Measurements from ENCODE around the gene NFATC3. TPM values are rescaled to one million over a fixed set of nuclear protein-coding genes. Genes with fewer than 3 reads are reported as not detected.

Gene NFATC3
- total RNA-seq, 1 experiment from 2014 or later = 37.2 TPM

GRCh38 chr16:68070806-68071517 is 14.2 kb upstream of the NFATC3 start:
- H4K20me1 ChIP-seq (ENCODE audit: insufficient read depth) = no peaks in the 10 kb centered on the region
- no peaks in the 10 kb centered on the region for H3F3A ChIP-seq (ENCODE audit: insufficient read depth, low read depth)
- H3K36me3 ChIP-seq (ENCODE audit: low read depth) = 0 out of 2 replicates have a peak, but pooled peaks cover 4% of the 10 kb centered on the region
- no peak overlapping the region for H3K27ac ChIP-seq
- no peaks in the 10 kb centered on the region for H3K27me3 ChIP-seq (ENCODE audit: insufficient read depth, low read depth)
- intact Hi-C loops (cut with micrococcal nuclease; ENCODE audit: unreplicated experiment) = no loop called here
- H2AFZ ChIP-seq = no peak overlapping the region
- ChIA-PET POLR2A (ENCODE audit: unreplicated experiment) (no interaction called here), CTCF (interaction anchor here (0.7 kb wide), 1 partner anchor 30 kb away, joined by 3 read pairs; no protein-coding TSS in a partner anchor)
- no peaks in the 10 kb centered on the region for H3K9me3 ChIP-seq (ENCODE audit: insufficient read depth, low read depth)
- no peak for TF ChIP-seq EZH2 (IDR thresholded peaks at IDR 0.05; ENCODE audit: low read depth)
- TF ChIP-seq, protein P1, sequence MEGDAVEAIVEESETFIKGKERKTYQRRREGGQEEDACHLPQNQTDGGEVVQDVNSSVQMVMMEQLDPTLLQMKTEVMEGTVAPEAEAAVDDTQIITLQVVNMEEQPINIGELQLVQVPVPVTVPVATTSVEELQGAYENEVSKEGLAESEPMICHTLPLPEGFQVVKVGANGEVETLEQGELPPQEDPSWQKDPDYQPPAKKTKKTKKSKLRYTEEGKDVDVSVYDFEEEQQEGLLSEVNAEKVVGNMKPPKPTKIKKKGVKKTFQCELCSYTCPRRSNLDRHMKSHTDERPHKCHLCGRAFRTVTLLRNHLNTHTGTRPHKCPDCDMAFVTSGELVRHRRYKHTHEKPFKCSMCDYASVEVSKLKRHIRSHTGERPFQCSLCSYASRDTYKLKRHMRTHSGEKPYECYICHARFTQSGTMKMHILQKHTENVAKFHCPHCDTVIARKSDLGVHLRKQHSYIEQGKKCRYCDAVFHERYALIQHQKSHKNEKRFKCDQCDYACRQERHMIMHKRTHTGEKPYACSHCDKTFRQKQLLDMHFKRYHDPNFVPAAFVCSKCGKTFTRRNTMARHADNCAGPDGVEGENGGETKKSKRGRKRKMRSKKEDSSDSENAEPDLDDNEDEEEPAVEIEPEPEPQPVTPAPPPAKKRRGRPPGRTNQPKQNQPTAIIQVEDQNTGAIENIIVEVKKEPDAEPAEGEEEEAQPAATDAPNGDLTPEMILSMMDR (conservative IDR thresholded peaks at IDR 0.05) = no peak
- H3K79me2 ChIP-seq (ENCODE audit: low read depth) = no peaks in the 10 kb centered on the region
- H3K4me1 ChIP-seq (replicated peaks; ENCODE audit: insufficient read depth) = no peaks in the 10 kb centered on the region
- H3K9me2 ChIP-seq (ENCODE audit: insufficient read depth) = no peaks in the 10 kb centered on the region
- no peak for DNase-seq
- BruUV-seq (replicated peaks) = no TSS peak
- H3K4me2 ChIP-seq = no peak overlapping the region
- no peak overlapping the region for H3K4me3 ChIP-seq

DNA sequence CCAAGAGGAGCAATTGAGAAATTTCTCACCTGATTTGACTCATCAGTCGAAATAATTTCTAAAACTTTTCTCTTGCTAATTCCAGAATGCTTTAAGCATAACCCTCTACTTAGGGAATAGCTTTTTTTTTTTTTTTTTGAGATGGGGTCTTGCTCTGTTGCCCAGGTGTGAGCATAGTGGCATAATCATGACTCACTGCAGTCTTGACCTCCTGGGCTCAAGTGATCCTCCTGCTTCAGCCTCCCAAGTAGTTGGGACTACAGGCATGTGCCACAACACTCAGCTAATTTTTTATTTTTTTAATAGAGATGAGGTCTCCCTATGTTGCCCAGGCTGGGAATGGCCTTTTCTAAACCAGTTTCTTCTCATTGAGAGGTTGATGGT is 13.7 kb upstream of the NFATC3 start:
- H3K4me2 ChIP-seq = no peak overlapping the region
- H3K9me2 ChIP-seq (ENCODE audit: insufficient read depth) = no peaks in the 10 kb centered on the region
- intact Hi-C loops (cut with micrococcal nuclease; ENCODE audit: unreplicated experiment) = no loop called here
- H3K79me2 ChIP-seq (ENCODE audit: low read depth) = no peaks in the 10 kb centered on the region
- TF ChIP-seq, protein P1 (conservative IDR thresholded peaks at IDR 0.05) = no peak
- no peak for TF ChIP-seq EZH2 (IDR thresholded peaks at IDR 0.05; ENCODE audit: low read depth)
- no peak for DNase-seq
- no peak overlapping the region for H3K27ac ChIP-seq
- H2AFZ ChIP-seq = no peak overlapping the region
- H3K4me1 ChIP-seq (replicated peaks; ENCODE audit: insufficient read depth) = no peaks in the 10 kb centered on the region
- H3F3A ChIP-seq (ENCODE audit: insufficient read depth, low read depth) = no peaks in the 10 kb centered on the region
- no peak overlapping the region for H3K4me3 ChIP-seq
- POLR2A ChIA-PET (ENCODE audit: unreplicated experiment) = no interaction called here
- no peaks in the 10 kb centered on the region for H3K27me3 ChIP-seq (ENCODE audit: insufficient read depth, low read depth)
- CTCF ChIA-PET = interaction anchor here (0.7 kb wide), 1 partner anchor 31 kb away, joined by 3 read pairs; no protein-coding TSS in a partner anchor
- H3K36me3 ChIP-seq (ENCODE audit: low read depth) = 0 out of 2 replicates have a peak, but pooled peaks cover 7% of the 10 kb centered on the region
- no peaks in the 10 kb centered on the region for H3K9me3 ChIP-seq (ENCODE audit: insufficient read depth, low read depth)
- no peaks in the 10 kb centered on the region for H4K20me1 ChIP-seq (ENCODE audit: insufficient read depth)
- BruUV-seq (replicated peaks) = no TSS peak

- Histone ChIP-seq H3K4me2 (no peak overlapping the region), H3K9me3 (ENCODE audit: insufficient read depth, low read depth) (no peaks in the 10 kb centered on the region), H3K4me3 (no peak overlapping the region), H3K9me2 (ENCODE audit: insufficient read depth) (no peaks in the 10 kb centered on the region), H3F3A (ENCODE audit: insufficient read depth, low read depth) (no peaks in the 10 kb centered on the region), H3K4me1 (replicated peaks; ENCODE audit: insufficient read depth) (no peaks in the 10 kb centered on the region), H3K27me3 (ENCODE audit: insufficient read depth, low read depth) (no peaks in the 10 kb centered on the region), H3K27ac (no peak overlapping the region), H3K79me2 (ENCODE audit: low read depth) (no peaks in the 10 kb centered on the region), H2AFZ (no peak overlapping the region), H3K36me3 (ENCODE audit: low read depth) (0 out of 2 replicates have a peak, but pooled peaks cover 7% of the 10 kb centered on the region), H4K20me1 (ENCODE audit: insufficient read depth) (no peaks in the 10 kb centered on the region)
- peak in 1 of 2 experiments; percentile 26 for DNase-seq
- BruUV-seq (replicated peaks) = no TSS peak
- ChIA-PET CTCF (interaction anchor here (0.6 to 0.7 kb wide), 2 partner anchors 31 to 549 kb away, joined by 3 to 4 read pairs; no protein-coding TSS in a partner anchor), POLR2A (ENCODE audit: unreplicated experiment) (interaction anchor here (0.6 to 0.7 kb wide), 2 partner anchors 84 to 104 kb away, joined by 3 to 5 read pairs; partner anchors contain the start of gene SLC12A4)
- intact Hi-C loops (cut with micrococcal nuclease; ENCODE audit: unreplicated experiment) = no loop called here
- TF ChIP-seq EZH2 (IDR thresholded peaks at IDR 0.05; ENCODE audit: low read depth) = no peak
- TF ChIP-seq, protein P1 (conservative IDR thresholded peaks at IDR 0.05) = no peak
Measured at GRCh38 chr16:68072038-68072695, 13.0 kb upstream of the NFATC3 start.

Measured in PC-9 (cell line).